Endothelial cell of umbilical vein (primary cell): Measurements from ENCODE around the gene RPS6KL1.

Experiments used
- CTCF ChIP-seq, 2 donors: IDR thresholded peaks; 1 replicate in 1 of 2; 2 replicates in 1 of 2; pipeline ENCODE4 v1.5.1; 2011; ENCODE audit warnings: low read length in 2 of 2, mild to moderate bottlenecking in 2 of 2, moderate library complexity in 2 of 2, control low read depth in 1 of 2, inconsistent platforms in 1 of 2, low read depth in 1 of 2; ENCODE audit not compliant: insufficient read depth in 1 of 2; ENCODE audit errors: extremely low read depth in 1 of 2
- EZH2 ChIP-seq: IDR thresholded peaks from 2 replicates; pipeline ENCODE4 v1.6.1; 2012; ENCODE audit warnings: borderline replicate concordance, low read depth, mild to moderate bottlenecking, moderate library complexity, low read length, inconsistent platforms; ENCODE audit not compliant: severe bottlenecking
- JUN ChIP-seq: IDR thresholded peaks from 2 replicates; pipeline ENCODE4 v1.6.1; 2011; ENCODE audit warnings: borderline replicate concordance, low read depth; ENCODE audit not compliant: insufficient read length, insufficient read depth
- MAX ChIP-seq: IDR thresholded peaks from 2 replicates; pipeline ENCODE4 v1.6.1; 2011; ENCODE audit not compliant: insufficient read depth, insufficient read length
- MYC ChIP-seq: IDR thresholded peaks from one replicate; pipeline ENCODE4 v1.6.1; 2011; ENCODE audit warnings: mild to moderate bottlenecking, low read depth, low read length
- POLR2A ChIP-seq: IDR thresholded peaks from 2 replicates; pipeline ENCODE4 v1.6.1; 2012; ENCODE audit warnings: low read depth, mild to moderate bottlenecking, control low read depth, low read length
- POLR2AphosphoS5 ChIP-seq: IDR thresholded peaks from 2 replicates; pipeline ENCODE4 v1.6.1; 2012; ENCODE audit warnings: low read depth, mild to moderate bottlenecking, control low read depth, low read length, moderate library complexity; ENCODE audit not compliant: insufficient read depth

GRCh38 chr14:74875941-74876913 lies 46.8 kb downstream of the RPS6KL1 start, which contains the start of gene PROX2:
- TF ChIP-seq CTCF (IDR thresholded peaks at IDR 0.05; ENCODE audit: extremely low read depth in 1 of 2, insufficient read depth in 1 of 2, low read depth in 1 of 2, low read length in 2 of 2) (no peak), POLR2AphosphoS5 (no peak), POLR2A (no peak), EZH2 (no peak), JUN (no peak), MAX (no peak), MYC (no peak)
